CD4-positive, alpha-beta T cell (primary cell): ENCODE measurements around the gene LDLRAD2. TPM values are rescaled to one million over a fixed set of nuclear protein-coding genes. Genes with fewer than 3 reads are reported as not detected.
A peak's percentile ranks its signal among the peaks of the same experiment; 100 is the strongest.

Source experiments
- ATAC-seq: fragments of 200-7000 bp; cut with Tn5 transposase; one replicate; pipeline ENCODE4 v1.10.0; 2022; ENCODE audit warnings: mild to moderate bottlenecking; ENCODE audit not compliant: poor library complexity
- CTCF ChIA-PET: fragments of 350-600 bp; sonication (Branson Sonifier 250); formaldehyde crosslinking; loops from one replicate; lab custom pipeline; 2021; ENCODE audit warnings: antibody characterized with exemption, inconsistent platforms; lab: Charles Lee
- POLR2A ChIA-PET: fragments of 350-600 bp; sonication (Branson Sonifier 250); formaldehyde crosslinking; loops from one replicate; lab custom pipeline; 2021; ENCODE audit warnings: antibody characterized with exemption, inconsistent platforms; lab: Charles Lee
- DNase-seq, 14 experiments: peaks; one replicate each; pipeline ENCODE4 v3.0.0-alpha.2; 2013 to 2020; ENCODE audit warnings: mixed read lengths in 2 of 14
- H3K27ac ChIP-seq, 2 donors: one replicate each; pipeline versions ENCODE4 v1.5.1 to v1.7.0; 2013; ENCODE audit warnings: low read length in 2 of 2, low read depth in 1 of 2, mild to moderate bottlenecking in 1 of 2
- H3K27me3 ChIP-seq, 2 experiments: 1 replicate in 1 of 2; 2 replicates in 1 of 2; pipeline versions ENCODE4 v1.6.1 to v1.7.0; 2013; ENCODE audit warnings: low read length in 2 of 2, control low read depth in 1 of 2, mild to moderate bottlenecking in 1 of 2, moderate library complexity in 1 of 2; ENCODE audit not compliant: insufficient read depth in 2 of 2, control insufficient read depth in 1 of 2
- H3K36me3 ChIP-seq: one replicate; pipeline ENCODE4 v1.6.1; 2013; ENCODE audit warnings: low read length, control low read depth; ENCODE audit not compliant: insufficient read depth
- H3K4me1 ChIP-seq: one replicate; pipeline ENCODE4 v1.6.1; 2013; ENCODE audit warnings: low read length, control low read depth; ENCODE audit not compliant: insufficient read depth
- H3K4me3 ChIP-seq: one replicate; pipeline ENCODE4 v1.5.1; 2013; ENCODE audit warnings: mild to moderate bottlenecking, low read length, moderate library complexity
- H3K9me3 ChIP-seq, 2 experiments: 1 replicate in 1 of 2; 2 replicates in 1 of 2; pipeline versions ENCODE4 v1.6.1 to v1.7.0; 2013; ENCODE audit warnings: low read length in 2 of 2, mild to moderate bottlenecking in 2 of 2, control low read depth in 1 of 2, moderate library complexity in 1 of 2; ENCODE audit not compliant: control insufficient read depth in 1 of 2, insufficient read depth in 1 of 2
- H3K27ac Mint-ChIP-seq: one replicate; pipeline ENCODE4 v1.8.0; 2020; ENCODE audit warnings: mixed read lengths
- H3K27me3 Mint-ChIP-seq: one replicate; pipeline ENCODE4 v1.8.0; 2021; ENCODE audit warnings: mixed read lengths
- H3K36me3 Mint-ChIP-seq: one replicate; pipeline ENCODE4 v1.8.0; 2021; ENCODE audit warnings: low read depth, mixed read lengths
- H3K4me1 Mint-ChIP-seq: one replicate; pipeline ENCODE4 v1.8.0; 2021; ENCODE audit warnings: low read depth, mixed read lengths
- H3K4me3 Mint-ChIP-seq: one replicate; pipeline ENCODE4 v1.8.0; 2020; ENCODE audit warnings: mild to moderate bottlenecking, mixed read lengths
- H3K9me3 Mint-ChIP-seq: one replicate; pipeline ENCODE4 v1.8.0; 2020; ENCODE audit warnings: mixed read lengths
- CTCF ChIP-seq: fragments of 200-600 bp; IDR thresholded peaks from one replicate; pipeline ENCODE4 v1.8.0; 2022; ENCODE audit warnings: antibody characterized with exemption, mild to moderate bottlenecking
- intact Hi-C, 2 experiments: fragments of 100-400 bp; cut with DNase I in 1 of 2; cut with micrococcal nuclease in 1 of 2; formaldehyde crosslinking; loops; one replicate each; pipeline versions ENCODE4 v1.15.1 to v1.9.0; 2023 to 2025; cut with DNase I, micrococcal nuclease
- total RNA-seq, 174 experiments: library from RNA in 2 of 174; stranded (reverse) in 2 of 174; gene quantifications; one replicate each; pipeline ENCODE4 v1.2.3 and lab custom pipeline; 2021 to 2026

Gene LDLRAD2
- total RNA-seq, 2 experiments from 2014 or later, result not detected

- CTCF ChIA-PET, result no interaction called here
- no peak for TF ChIP-seq CTCF
- Histone ChIP-seq H3K9me3 (no peaks in the 10 kb centered on the region), H3K4me1 (no peaks in the 10 kb centered on the region), H3K27me3 (no peaks in the 10 kb centered on the region), H3K27ac (no peak overlapping the region), H3K4me3 (no peak overlapping the region), H3K36me3 (no peaks in the 10 kb centered on the region)
- DNase-seq (peak in 1 of 14 experiments; percentile 19), ATAC-seq (no peak)
- H3K27ac Mint-ChIP-seq, result no peak overlapping the region
- intact Hi-C loops, result no loop called here
- no peak overlapping the region for H3K4me3 Mint-ChIP-seq
- no peaks in the 10 kb centered on the region for H3K36me3 Mint-ChIP-seq
- peaks cover 3% of the 10 kb centered on the region for H3K4me1 Mint-ChIP-seq
- no peaks in the 10 kb centered on the region for H3K9me3 Mint-ChIP-seq
- POLR2A ChIA-PET, result no interaction called here
- no peaks in the 10 kb centered on the region for H3K27me3 Mint-ChIP-seq
These were observed 11.3 kb downstream of the LDLRAD2 start for GRCh38 chr1:21823206-21823979.

GRCh38 chr1:21823980-21824702 is 12.1 kb downstream of the LDLRAD2 start:
- H3K4me1 ChIP-seq, result no peaks in the 10 kb centered on the region
- H3K4me3 ChIP-seq, result no peak overlapping the region
- H3K4me3 Mint-ChIP-seq, result no peak overlapping the region
- ChIA-PET CTCF (no interaction called here), POLR2A (no interaction called here)
- H3K9me3 Mint-ChIP-seq, result no peaks in the 10 kb centered on the region
- no peaks in the 10 kb centered on the region for H3K9me3 ChIP-seq
- no peaks in the 10 kb centered on the region for H3K36me3 Mint-ChIP-seq
- no peak overlapping the region for H3K27ac Mint-ChIP-seq
- ATAC-seq (no peak), DNase-seq (no peak)
- H3K36me3 ChIP-seq, result no peaks in the 10 kb centered on the region
- no peak overlapping the region for H3K27ac ChIP-seq
- no peaks in the 10 kb centered on the region for H3K27me3 ChIP-seq
- intact Hi-C loops, result no loop called here
- no peaks in the 10 kb centered on the region for H3K27me3 Mint-ChIP-seq
- no peaks in the 10 kb centered on the region for H3K4me1 Mint-ChIP-seq
- no peak for TF ChIP-seq CTCF

- H3K4me1 Mint-ChIP-seq, result no peaks in the 10 kb centered on the region
These were observed 12.9 kb downstream of the LDLRAD2 start for GRCh38 chr1:21824926-21825325.

More at GRCh38 chr1:21824926-21825325, 12.9 kb downstream of the LDLRAD2 start:
- CTCF ChIA-PET, result no interaction called here
- DNase-seq (no peak), ATAC-seq (no peak)
- H3K27ac ChIP-seq, result no peak overlapping the region
- no peak overlapping the region for H3K4me3 ChIP-seq
- no peaks in the 10 kb centered on the region for H3K27me3 ChIP-seq
- POLR2A ChIA-PET, result no interaction called here
- TF ChIP-seq CTCF, result no peak
- Mint-ChIP-seq H3K36me3 (no peaks in the 10 kb centered on the region), H3K27ac (no peak overlapping the region), H3K9me3 (no peaks in the 10 kb centered on the region), H3K27me3 (no peaks in the 10 kb centered on the region), H3K4me3 (no peak overlapping the region)
- no peaks in the 10 kb centered on the region for H3K9me3 ChIP-seq
- intact Hi-C loops, result no loop called here
- no peaks in the 10 kb centered on the region for H3K36me3 ChIP-seq
- no peaks in the 10 kb centered on the region for H3K4me1 ChIP-seq
